Neural progenitor cell (in vitro differentiated cells): ENCODE results near the gene EFEMP1. TPM values are rescaled to one million over a fixed set of nuclear protein-coding genes. Genes with fewer than 3 reads are reported as not detected.

Experiments
- DNase-seq: peaks from one replicate; pipeline ENCODE4 v3.0.0-alpha.2; 2016; ENCODE audit warnings: low spot score
- H2AFZ ChIP-seq: fragments of 200-600 bp; sonication (generic); replicated peaks from 2 replicates; pipeline ENCODE4 v1.6.1; 2016; ENCODE audit warnings: antibody characterized with exemption
- H3F3A ChIP-seq: fragments of 200-600 bp; sonication (generic); 2 replicates; pipeline ENCODE4 v1.6.1; 2016; ENCODE audit warnings: antibody characterized with exemption, low read depth
- H3K27ac ChIP-seq: fragments of 200-600 bp; sonication (generic); 2 replicates; pipeline ENCODE4 v1.5.1; 2016; ENCODE audit warnings: mild to moderate bottlenecking
- H3K27me3 ChIP-seq: fragments of 200-600 bp; sonication (generic); 2 replicates; pipeline ENCODE4 v1.6.1; 2016; ENCODE audit warnings: mild to moderate bottlenecking, moderate library complexity
- H3K36me3 ChIP-seq: fragments of 200-600 bp; sonication (generic); 2 replicates; pipeline ENCODE4 v1.5.1; 2016
- H3K4me1 ChIP-seq: fragments of 200-600 bp; sonication (generic); 2 replicates; pipeline ENCODE4 v1.6.1; 2016; ENCODE audit warnings: mixed run types
- H3K4me2 ChIP-seq: fragments of 200-600 bp; sonication (generic); 2 replicates; pipeline ENCODE4 v1.6.1; 2016
- H3K4me3 ChIP-seq: fragments of 200-600 bp; sonication (generic); 2 replicates; pipeline ENCODE4 v1.5.1; 2016
- H3K79me2 ChIP-seq: fragments of 200-600 bp; sonication (generic); 2 replicates; pipeline ENCODE4 v1.6.1; 2016; ENCODE audit warnings: low read depth
- H3K9ac ChIP-seq: fragments of 200-600 bp; sonication (generic); 2 replicates; pipeline ENCODE4 v1.6.1; 2016
- H3K9me3 ChIP-seq: fragments of 200-600 bp; sonication (generic); 2 replicates; pipeline ENCODE4 v1.5.1; 2016; ENCODE audit warnings: low read depth
- H4K20me1 ChIP-seq: fragments of 200-600 bp; sonication (generic); 2 replicates; pipeline ENCODE4 v1.6.1; 2016; ENCODE audit warnings: low read depth
- H3K27ac Mint-ChIP-seq: 3 replicates; pipeline ENCODE4 v1.8.0; 2021; ENCODE audit warnings: mixed read lengths
- H3K27me3 Mint-ChIP-seq: 2 replicates; pipeline ENCODE4 v1.8.0; 2022; ENCODE audit warnings: low read depth, mild to moderate bottlenecking, inconsistent platforms, moderate library complexity, mixed read lengths; ENCODE audit not compliant: insufficient read depth
- H3K36me3 Mint-ChIP-seq: 3 replicates; pipeline ENCODE4 v1.8.0; 2021; ENCODE audit warnings: mixed read lengths
- H3K4me1 Mint-ChIP-seq: 3 replicates; pipeline ENCODE4 v1.8.0; 2021; ENCODE audit warnings: mixed read lengths
- H3K4me3 Mint-ChIP-seq: 3 replicates; pipeline ENCODE4 v1.8.0; 2021; ENCODE audit warnings: mild to moderate bottlenecking, moderate library complexity, mixed read lengths
- H3K9me3 Mint-ChIP-seq: 3 replicates; pipeline ENCODE4 v1.8.0; 2020; ENCODE audit warnings: mixed read lengths
- EZH2 ChIP-seq: fragments of 200-600 bp; sonication (generic); IDR thresholded peaks from 2 replicates; pipeline ENCODE4 v1.6.1; 2017; ENCODE audit warnings: antibody characterized with exemption, mild to moderate bottlenecking, moderate library complexity
- EZH2phosphoT487 ChIP-seq: fragments of 200-600 bp; sonication (generic); IDR thresholded peaks from 2 replicates; pipeline ENCODE4 v1.6.1; 2017; ENCODE audit warnings: antibody characterized with exemption
- total RNA-seq: library from RNA; depleted of rRNA; stranded (reverse); fragments of >200 nt; gene quantifications from 2 replicates; pipeline ENCODE4 v1.2.3, GENCODE V29; 2015; ENCODE audit warnings: low replicate concordance
- TF ChIP-seq, protein P1 (sequence below): fragments of 200-600 bp; sonication (generic); IDR thresholded peaks from 2 replicates; pipeline ENCODE4 v1.5.1; 2017; ENCODE audit warnings: antibody characterized with exemption, mild to moderate bottlenecking

Gene EFEMP1
- total RNA-seq, 1 donor from 2014 or later = 25.5 TPM

DNA sequence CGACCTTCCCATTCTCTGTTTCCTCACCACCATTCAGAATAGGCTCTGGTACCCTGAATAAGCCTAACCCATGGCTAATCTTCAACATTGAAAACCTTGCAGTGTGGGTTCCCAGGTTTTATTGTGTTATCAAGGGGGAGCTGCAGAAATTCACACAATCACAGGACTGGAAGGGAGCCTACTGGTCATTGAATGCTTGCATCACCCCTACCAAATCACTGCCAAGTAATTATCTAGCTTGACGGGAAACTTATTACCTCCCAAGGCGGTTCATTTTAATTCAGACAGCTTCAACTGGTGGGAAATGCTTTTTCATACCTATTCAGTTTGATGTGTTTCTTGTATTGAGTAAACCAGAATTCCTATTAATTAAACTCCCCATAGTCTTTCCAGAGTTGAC, 33.6 kb upstream of the EFEMP1 start:
- no peaks in the 10 kb centered on the region for H3K27me3 Mint-ChIP-seq

DNA sequence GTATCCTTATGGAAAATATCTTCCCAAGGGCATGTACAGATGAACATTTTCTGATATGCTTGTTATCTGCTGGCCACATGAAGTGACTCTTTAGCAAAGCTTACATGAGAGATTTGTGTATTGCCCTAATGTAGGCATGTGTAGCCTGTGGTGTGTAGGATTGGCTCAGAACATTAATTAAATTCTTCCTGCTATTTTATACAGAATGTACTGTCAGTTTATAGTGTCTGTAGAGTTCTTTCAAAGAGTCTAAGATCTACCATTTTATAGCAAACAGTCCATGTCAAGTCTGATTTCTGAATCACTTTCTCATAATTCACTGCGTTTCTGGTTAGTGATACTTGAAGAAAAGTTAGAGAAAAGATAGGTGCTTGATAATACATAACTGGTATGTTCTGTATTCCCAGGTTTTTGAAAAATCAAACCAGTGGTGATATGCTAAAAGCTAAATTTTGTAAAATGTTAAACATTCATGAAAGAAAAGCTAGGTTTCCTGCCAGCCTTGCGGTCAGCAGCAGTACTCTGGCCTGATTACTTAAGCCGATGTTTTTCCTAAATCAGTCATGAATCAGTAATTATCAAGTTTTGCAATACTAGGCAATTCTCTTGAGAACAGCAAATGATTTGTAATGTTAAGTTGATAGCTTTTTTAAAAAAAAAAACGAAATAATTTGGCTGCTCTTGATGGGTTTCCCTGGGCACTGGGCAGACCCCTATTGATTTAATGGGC, 30.9 kb upstream of the EFEMP1 start:
- Histone ChIP-seq H3K36me3 (no peaks in the 10 kb centered on the region), H4K20me1 (no peaks in the 10 kb centered on the region), H3K4me2 (no peak overlapping the region), H3K4me1 (no peaks in the 10 kb centered on the region), H3K4me3 (no peak overlapping the region), H3K27me3 (no peaks in the 10 kb centered on the region), H3K79me2 (no peaks in the 10 kb centered on the region), H3F3A (no peaks in the 10 kb centered on the region), H3K9me3 (no peaks in the 10 kb centered on the region), H3K27ac (no peak overlapping the region), H2AFZ (no peak overlapping the region), H3K9ac (no peak overlapping the region)
- no peaks in the 10 kb centered on the region for H3K36me3 Mint-ChIP-seq
- H3K27ac Mint-ChIP-seq = no peak overlapping the region
- H3K4me3 Mint-ChIP-seq = no peak overlapping the region
- peaks cover 2% of the 10 kb centered on the region for H3K27me3 Mint-ChIP-seq
- DNase-seq = no peak
- TF ChIP-seq EZH2 = no peak
- TF ChIP-seq, protein P1, sequence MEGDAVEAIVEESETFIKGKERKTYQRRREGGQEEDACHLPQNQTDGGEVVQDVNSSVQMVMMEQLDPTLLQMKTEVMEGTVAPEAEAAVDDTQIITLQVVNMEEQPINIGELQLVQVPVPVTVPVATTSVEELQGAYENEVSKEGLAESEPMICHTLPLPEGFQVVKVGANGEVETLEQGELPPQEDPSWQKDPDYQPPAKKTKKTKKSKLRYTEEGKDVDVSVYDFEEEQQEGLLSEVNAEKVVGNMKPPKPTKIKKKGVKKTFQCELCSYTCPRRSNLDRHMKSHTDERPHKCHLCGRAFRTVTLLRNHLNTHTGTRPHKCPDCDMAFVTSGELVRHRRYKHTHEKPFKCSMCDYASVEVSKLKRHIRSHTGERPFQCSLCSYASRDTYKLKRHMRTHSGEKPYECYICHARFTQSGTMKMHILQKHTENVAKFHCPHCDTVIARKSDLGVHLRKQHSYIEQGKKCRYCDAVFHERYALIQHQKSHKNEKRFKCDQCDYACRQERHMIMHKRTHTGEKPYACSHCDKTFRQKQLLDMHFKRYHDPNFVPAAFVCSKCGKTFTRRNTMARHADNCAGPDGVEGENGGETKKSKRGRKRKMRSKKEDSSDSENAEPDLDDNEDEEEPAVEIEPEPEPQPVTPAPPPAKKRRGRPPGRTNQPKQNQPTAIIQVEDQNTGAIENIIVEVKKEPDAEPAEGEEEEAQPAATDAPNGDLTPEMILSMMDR = no peak
- no peak for TF ChIP-seq EZH2phosphoT487
- H3K4me1 Mint-ChIP-seq = no peaks in the 10 kb centered on the region
- H3K9me3 Mint-ChIP-seq = no peaks in the 10 kb centered on the region

More for the DNA sequence above, 33.6 kb upstream of the EFEMP1 start:
- Histone ChIP-seq H3K4me3 (no peak overlapping the region), H3K9ac (no peak overlapping the region), H3K27ac (no peak overlapping the region), H4K20me1 (no peaks in the 10 kb centered on the region), H3K36me3 (no peaks in the 10 kb centered on the region), H3K9me3 (no peaks in the 10 kb centered on the region), H3K4me1 (no peaks in the 10 kb centered on the region), H3K27me3 (no peaks in the 10 kb centered on the region), H3K4me2 (no peak overlapping the region), H3F3A (no peaks in the 10 kb centered on the region), H2AFZ (no peak overlapping the region), H3K79me2 (no peaks in the 10 kb centered on the region)
- H3K36me3 Mint-ChIP-seq = no peaks in the 10 kb centered on the region
- H3K4me3 Mint-ChIP-seq = no peak overlapping the region
- DNase-seq = no peak
- H3K9me3 Mint-ChIP-seq = no peaks in the 10 kb centered on the region
- no peak overlapping the region for H3K27ac Mint-ChIP-seq
- no peaks in the 10 kb centered on the region for H3K4me1 Mint-ChIP-seq
- no peak for TF ChIP-seq EZH2phosphoT487
- TF ChIP-seq, protein P1 = no peak
- no peak for TF ChIP-seq EZH2

DNA sequence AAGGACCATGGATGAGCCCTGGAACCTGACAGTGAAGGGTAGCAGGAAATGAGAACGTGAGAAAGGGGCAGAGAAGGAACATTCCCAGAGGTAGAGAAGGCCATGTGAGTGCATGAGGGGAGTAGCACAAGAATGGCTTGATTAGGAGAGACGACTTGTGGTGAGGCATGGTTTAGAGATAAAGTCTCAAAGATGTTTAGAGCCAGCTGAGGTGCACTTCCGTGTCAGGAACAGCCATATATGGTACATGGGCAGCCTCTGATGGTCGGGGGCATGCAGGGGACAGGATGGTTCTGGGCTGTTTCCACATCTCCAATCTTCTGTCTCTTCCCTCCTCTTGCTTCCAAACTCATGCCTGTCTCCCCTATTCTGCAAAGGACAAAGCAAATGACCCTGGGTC, 28.8 kb upstream of the EFEMP1 start:
- H3K4me2 ChIP-seq = no peak overlapping the region
- H3K9ac ChIP-seq = no peak overlapping the region
- H3K4me3 ChIP-seq = no peak overlapping the region
- H3K4me1 Mint-ChIP-seq = no peaks in the 10 kb centered on the region
- H3K36me3 Mint-ChIP-seq = no peaks in the 10 kb centered on the region
- H3K4me3 Mint-ChIP-seq = no peak overlapping the region
- no peaks in the 10 kb centered on the region for H3F3A ChIP-seq
- H3K36me3 ChIP-seq = no peaks in the 10 kb centered on the region
- H4K20me1 ChIP-seq = no peaks in the 10 kb centered on the region
- H3K27me3 ChIP-seq = no peaks in the 10 kb centered on the region
- H3K79me2 ChIP-seq = no peaks in the 10 kb centered on the region
- no peak for TF ChIP-seq EZH2
- TF ChIP-seq, protein P1 = no peak
- no peak for TF ChIP-seq EZH2phosphoT487
- H3K4me1 ChIP-seq = no peaks in the 10 kb centered on the region
- no peaks in the 10 kb centered on the region for H3K9me3 Mint-ChIP-seq
- H2AFZ ChIP-seq = no peak overlapping the region
- no peak overlapping the region for H3K27ac Mint-ChIP-seq
- no peak for DNase-seq
- H3K27ac ChIP-seq = no peak overlapping the region
- H3K27me3 Mint-ChIP-seq = peaks cover 2% of the 10 kb centered on the region
- H3K9me3 ChIP-seq = no peaks in the 10 kb centered on the region
